ENCODE data around the gene PZP. TPM values are rescaled to one million over a fixed set of nuclear protein-coding genes. Genes with fewer than 3 reads are reported as not detected.

The PZP gene
- total RNA-seq, 1 donor: not detected

GRCh38 chr12:9163392-9163791, 44.8 kb downstream of the PZP start:
- DNase-seq (ENCODE audit: low read depth): no peak
- no peak overlapping the region for H3K4me3 ChIP-seq (ENCODE audit: low read depth, low read length)
- no peak for TF ChIP-seq CTCF (IDR thresholded peaks at IDR 0.05; ENCODE audit: insufficient read depth, low read length)

GRCh38 chr12:9156119-9156518, 52.1 kb downstream of the PZP start:
- H3K4me3 ChIP-seq (ENCODE audit: low read depth, low read length): no peak overlapping the region
- no peak for TF ChIP-seq CTCF (IDR thresholded peaks at IDR 0.05; ENCODE audit: insufficient read depth, low read length)
- DNase-seq (ENCODE audit: low read depth): no peak

- DNase-seq (ENCODE audit: low read depth): no peak
- H3K4me3 ChIP-seq (ENCODE audit: low read depth, low read length): no peak overlapping the region
- TF ChIP-seq CTCF (IDR thresholded peaks at IDR 0.05; ENCODE audit: insufficient read depth, low read length): no peak
Measured at GRCh38 chr12:9149372-9149771, 58.8 kb downstream of the PZP start.

GRCh38 chr12:9148926-9149325, 59.3 kb downstream of the PZP start:
- H3K4me3 ChIP-seq (ENCODE audit: low read depth, low read length): no peak overlapping the region
- TF ChIP-seq CTCF (IDR thresholded peaks at IDR 0.05; ENCODE audit: insufficient read depth, low read length): no peak
- no peak for DNase-seq (ENCODE audit: low read depth)

GRCh38 chr12:9147461-9147860, 60.7 kb downstream of the PZP start:
- TF ChIP-seq CTCF (IDR thresholded peaks at IDR 0.05; ENCODE audit: insufficient read depth, low read length): no peak
- H3K4me3 ChIP-seq (ENCODE audit: low read depth, low read length): no peak overlapping the region
- DNase-seq (ENCODE audit: low read depth): no peak

- no peak overlapping the region for H3K4me3 ChIP-seq (ENCODE audit: low read depth, low read length)
- no peak for DNase-seq (ENCODE audit: low read depth)
- TF ChIP-seq CTCF (IDR thresholded peaks at IDR 0.05; ENCODE audit: insufficient read depth, low read length): no peak
Measured at GRCh38 chr12:9144730-9145106, 63.5 kb downstream of the PZP start.

- TF ChIP-seq CTCF (IDR thresholded peaks at IDR 0.05; ENCODE audit: insufficient read depth, low read length): no peak
- H3K4me3 ChIP-seq (ENCODE audit: low read depth, low read length): no peak overlapping the region
- DNase-seq (ENCODE audit: low read depth): no peak
Measured at GRCh38 chr12:9143929-9144729, 64.1 kb downstream of the PZP start.
